ENCODE measurements around the gene TP73.

GRCh38 chr1:3713840-3714239, 61.5 kb downstream of the TP73 start:
- TF ChIP-seq CTCF (IDR thresholded peaks at IDR 0.05) (no peak), POLR2A (IDR thresholded peaks at IDR 0.05) (no peak), POLR2AphosphoS5 (IDR thresholded peaks at IDR 0.05) (no peak)
